WTC11 (cell line): ENCODE results near the gene TMEM254.
"Not testable (repeated sequence)": the region's sequence is repeated elsewhere in the genome, so short reads cannot be mapped to it uniquely, and the experiment has no call there.

Experiments used
- CTCF ChIP-seq: fragments of 200-600 bp; IDR thresholded peaks from 2 replicates; pipeline ENCODE4 v1.8.0; 2022; ENCODE audit warnings: antibody characterized with exemption
- E2F5 ChIP-seq: sonication (generic); formaldehyde crosslinking; IDR thresholded peaks from 2 replicates; pipeline ENCODE4 v1.8.1; 2022; ENCODE audit warnings: mild to moderate bottlenecking, moderate library complexity, missing genetic modification reagents
- GTF2I ChIP-seq: fragments of 250-450 bp; sonication (Bioruptor Pico); conservative IDR thresholded peaks from 2 replicates; pipeline ENCODE4 v1.4.0; 2021; ENCODE audit warnings: mild to moderate bottlenecking
- SOX15 ChIP-seq: fragments of 250-450 bp; sonication (Bioruptor Pico); IDR thresholded peaks from 2 replicates; pipeline ENCODE4 v1.9.0; 2021; ENCODE audit warnings: mild to moderate bottlenecking

DNA sequence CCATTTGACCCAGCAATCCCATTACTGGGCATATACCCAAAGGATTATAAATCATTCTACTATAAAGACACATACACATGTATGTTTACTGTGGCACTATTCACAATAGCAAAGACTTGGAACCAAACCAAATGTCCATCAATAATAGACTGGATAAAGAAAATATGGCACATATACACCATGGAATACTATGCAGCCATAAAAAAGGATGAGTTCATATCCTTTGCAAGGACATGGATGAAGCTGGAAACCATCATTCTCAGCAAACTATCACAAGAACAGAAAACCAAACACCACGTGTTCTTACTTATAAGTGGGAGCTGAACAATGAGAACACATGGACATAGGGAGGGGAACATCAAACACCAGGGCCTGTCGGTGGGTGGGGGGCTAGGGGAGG lies 19.8 kb downstream of the TMEM254 start:
- TF ChIP-seq CTCF; GTF2I (CRISPR knock-in tag); SOX15 (CRISPR knock-in tag); E2F5: not testable (repeated sequence)
